22Rv1 (cell line): ENCODE measurements around the gene TMEM123.

Experiments
- H3K27ac ChIP-seq: fragments of 450-650 bp; 2 replicates; pipeline ENCODE4 v1.5.1; 2017
- CTCF ChIP-seq: fragments of 450-650 bp; IDR thresholded peaks from 2 replicates; pipeline ENCODE4 v1.5.1; 2017; ENCODE audit warnings: mild to moderate bottlenecking
- ZFX ChIP-seq: fragments of 450-650 bp; IDR thresholded peaks from 2 replicates; pipeline ENCODE4 v1.6.1; 2017; ENCODE audit warnings: antibody characterized with exemption, borderline replicate concordance

Gene TMEM123

GRCh38 chr11:102413497-102413896, 39.1 kb downstream of the TMEM123 start:
- no peak overlapping the region for H3K27ac ChIP-seq
- TF ChIP-seq CTCF (no peak), ZFX (no peak)

- no peak for TF ChIP-seq ZFX
- TF ChIP-seq CTCF, result no peak
- H3K27ac ChIP-seq, result no peak overlapping the region
These were observed 41.4 kb downstream of the TMEM123 start for GRCh38 chr11:102411142-102411541.

GRCh38 chr11:102410382-102410784, 42.2 kb downstream of the TMEM123 start:
- H3K27ac ChIP-seq, result no peak overlapping the region
- TF ChIP-seq ZFX, result no peak
- TF ChIP-seq CTCF, result no peak

- no peak overlapping the region for H3K27ac ChIP-seq
- TF ChIP-seq CTCF (no peak), ZFX (no peak)
These were observed 44.2 kb downstream of the TMEM123 start for GRCh38 chr11:102408339-102408738.

- H3K27ac ChIP-seq, result no peak overlapping the region
- TF ChIP-seq CTCF (no peak), ZFX (no peak)
These were observed 44.7 kb downstream of the TMEM123 start for GRCh38 chr11:102407901-102408300.

- TF ChIP-seq ZFX (no peak), CTCF (no peak)
- no peak overlapping the region for H3K27ac ChIP-seq
These were observed 46.5 kb downstream of the TMEM123 start for GRCh38 chr11:102406099-102406498.

- TF ChIP-seq CTCF (no peak), ZFX (no peak)
- no peak overlapping the region for H3K27ac ChIP-seq
These were observed 47.1 kb downstream of the TMEM123 start for GRCh38 chr11:102405501-102405900.
